HEK293 (cell line): ENCODE measurements around the gene LRRC8E.

Source experiments
- EGR2 ChIP-seq: fragments of 450-650 bp; formaldehyde crosslinking; IDR thresholded peaks from 2 replicates; pipeline ENCODE4 v1.5.1; 2016; ENCODE audit warnings: low read depth, missing biosample characterization, missing genetic modification characterization
- GFI1B ChIP-seq: fragments of 450-650 bp; formaldehyde crosslinking; IDR thresholded peaks from 2 replicates; pipeline ENCODE4 v1.5.1; 2016; ENCODE audit warnings: missing biosample characterization, missing genetic modification characterization
- GLI2 ChIP-seq: fragments of 450-650 bp; formaldehyde crosslinking; IDR thresholded peaks from 2 replicates; pipeline ENCODE4; 2017; ENCODE audit warnings: missing biosample characterization, missing genetic modification characterization, low read depth, borderline replicate concordance
- PRDM1 ChIP-seq: fragments of 450-650 bp; formaldehyde crosslinking; IDR thresholded peaks from 2 replicates; pipeline ENCODE4; 2016; ENCODE audit warnings: missing biosample characterization, missing genetic modification characterization
- REST ChIP-seq: fragments of 450-650 bp; formaldehyde crosslinking; IDR thresholded peaks from 2 replicates; pipeline ENCODE4 v1.5.1; 2016; ENCODE audit warnings: missing biosample characterization, missing genetic modification characterization
- SP2 ChIP-seq: fragments of 450-650 bp; formaldehyde crosslinking; IDR thresholded peaks from 2 replicates; pipeline ENCODE4 v1.5.1; 2016; ENCODE audit warnings: missing biosample characterization, missing genetic modification characterization
- SP7 ChIP-seq: fragments of 450-650 bp; formaldehyde crosslinking; IDR thresholded peaks from 2 replicates; pipeline ENCODE4 v1.5.1; 2016; ENCODE audit warnings: missing biosample characterization, missing genetic modification characterization
- ZBTB11 ChIP-seq: fragments of 450-650 bp; formaldehyde crosslinking; conservative IDR thresholded peaks from 2 replicates; pipeline ENCODE4 v1.5.1; 2016; ENCODE audit warnings: low read depth, missing biosample characterization, missing genetic modification characterization
- ZBTB17 ChIP-seq: fragments of 450-650 bp; formaldehyde crosslinking; IDR thresholded peaks from 2 replicates; pipeline ENCODE4 v1.5.1; 2016; ENCODE audit warnings: missing biosample characterization, missing genetic modification characterization
- ZNF16 ChIP-seq: fragments of 450-650 bp; formaldehyde crosslinking; IDR thresholded peaks from 2 replicates; pipeline ENCODE4 v1.5.1; 2016; ENCODE audit warnings: low read depth, missing biosample characterization, missing genetic modification characterization
- ZNF2 ChIP-seq: fragments of 450-650 bp; formaldehyde crosslinking; IDR thresholded peaks from 2 replicates; pipeline ENCODE4 v1.5.1; 2016; ENCODE audit warnings: missing biosample characterization, missing genetic modification characterization
- ZNF214 ChIP-seq: fragments of 450-650 bp; formaldehyde crosslinking; IDR thresholded peaks from 2 replicates; pipeline ENCODE4 v1.5.1; 2017; ENCODE audit warnings: missing biosample characterization, mild to moderate bottlenecking, missing genetic modification characterization, borderline replicate concordance
- ZNF223 ChIP-seq: fragments of 450-650 bp; formaldehyde crosslinking; IDR thresholded peaks from 2 replicates; pipeline ENCODE4 v1.5.1; 2016; ENCODE audit warnings: missing biosample characterization, missing genetic modification characterization
- ZNF24 ChIP-seq: fragments of 450-650 bp; formaldehyde crosslinking; IDR thresholded peaks from 2 replicates; pipeline ENCODE4 v1.5.1; 2016; ENCODE audit warnings: missing biosample characterization, missing genetic modification characterization
- ZNF248 ChIP-seq: fragments of 450-650 bp; formaldehyde crosslinking; IDR thresholded peaks from 2 replicates; pipeline ENCODE4 v1.5.1; 2017; ENCODE audit warnings: missing biosample characterization, missing genetic modification characterization
- ZNF404 ChIP-seq: fragments of 450-650 bp; formaldehyde crosslinking; IDR thresholded peaks from 2 replicates; pipeline ENCODE4 v1.5.1; 2017; ENCODE audit warnings: missing biosample characterization, missing genetic modification characterization
- ZNF416 ChIP-seq: fragments of 450-650 bp; formaldehyde crosslinking; IDR thresholded peaks from 2 replicates; pipeline ENCODE4 v1.5.1; 2016; ENCODE audit warnings: missing biosample characterization, missing genetic modification characterization
- ZNF473 ChIP-seq: fragments of 450-650 bp; formaldehyde crosslinking; IDR thresholded peaks from 2 replicates; pipeline ENCODE4 v1.5.1; 2017; ENCODE audit warnings: missing biosample characterization, missing genetic modification characterization
- ZNF510 ChIP-seq: fragments of 450-650 bp; formaldehyde crosslinking; IDR thresholded peaks from 2 replicates; pipeline ENCODE4 v1.5.1; 2018; ENCODE audit warnings: mild to moderate bottlenecking, missing genetic modification characterization, missing biosample characterization; ENCODE audit not compliant: insufficient replicate concordance
- ZNF548 ChIP-seq: fragments of 450-650 bp; formaldehyde crosslinking; IDR thresholded peaks from 2 replicates; pipeline ENCODE4 v1.5.1; 2016; ENCODE audit warnings: missing biosample characterization, missing genetic modification characterization
- ZNF549 ChIP-seq: fragments of 450-650 bp; IDR thresholded peaks from 2 replicates; pipeline ENCODE4 v1.5.1; 2018; ENCODE audit warnings: missing biosample characterization, missing genetic modification characterization, mild to moderate bottlenecking, inconsistent platforms, moderate library complexity
- ZNF626 ChIP-seq: fragments of 450-650 bp; sonication (Bioruptor Pico); formaldehyde crosslinking; IDR thresholded peaks from 2 replicates; pipeline ENCODE4 v1.5.1; 2018; ENCODE audit warnings: missing biosample characterization, missing genetic modification characterization, inconsistent platforms
- ZNF670 ChIP-seq: fragments of 450-650 bp; formaldehyde crosslinking; IDR thresholded peaks from 2 replicates; pipeline ENCODE4 v1.5.1; 2016; ENCODE audit warnings: missing biosample characterization, missing genetic modification characterization, low read depth
- ZNF701 ChIP-seq: fragments of 450-650 bp; formaldehyde crosslinking; IDR thresholded peaks from 2 replicates; pipeline ENCODE4 v1.5.1; 2016; ENCODE audit warnings: missing biosample characterization, missing genetic modification characterization
- ZNF768 ChIP-seq: fragments of 450-650 bp; formaldehyde crosslinking; IDR thresholded peaks from 2 replicates; pipeline ENCODE4 v1.5.1; 2018; ENCODE audit warnings: missing biosample characterization, mild to moderate bottlenecking, missing genetic modification characterization
- ZNF777 ChIP-seq: fragments of 450-650 bp; formaldehyde crosslinking; IDR thresholded peaks from 2 replicates; pipeline ENCODE4 v1.5.1; 2017; ENCODE audit warnings: missing biosample characterization, missing genetic modification characterization, borderline replicate concordance
- ZSCAN23 ChIP-seq: fragments of 450-650 bp; formaldehyde crosslinking; IDR thresholded peaks from 2 replicates; pipeline ENCODE4 v1.5.1; 2016; ENCODE audit warnings: missing biosample characterization, missing genetic modification characterization
- ZXDB ChIP-seq: fragments of 450-650 bp; formaldehyde crosslinking; IDR thresholded peaks from 2 replicates; pipeline ENCODE4 v1.5.1; 2016; ENCODE audit warnings: missing biosample characterization, missing genetic modification characterization
- TF ChIP-seq, protein P1 (sequence below): fragments of 450-650 bp; formaldehyde crosslinking; IDR thresholded peaks from 2 replicates; pipeline ENCODE4 v1.5.1; 2016; ENCODE audit warnings: missing biosample characterization, missing genetic modification characterization
- TF ChIP-seq, protein P2 (sequence below): fragments of 450-650 bp; formaldehyde crosslinking; IDR thresholded peaks from 2 replicates; pipeline ENCODE4 v1.5.1; 2016; ENCODE audit warnings: missing biosample characterization, missing genetic modification characterization
- TF ChIP-seq, protein P3 (sequence below): fragments of 450-650 bp; formaldehyde crosslinking; IDR thresholded peaks from 2 replicates; pipeline ENCODE4 v1.5.1; 2016; ENCODE audit warnings: missing biosample characterization, missing genetic modification characterization

Gene LRRC8E

GRCh38 chr19:7908078-7908699, 19.9 kb downstream of the LRRC8E start (continued):
- TF ChIP-seq REST (tag by site-specific recombination): 0 out of 2 replicates have a peak, but pooled peaks have one; percentile 20
- no peak for TF ChIP-seq ZNF777
- TF ChIP-seq ZNF214 (tag by site-specific recombination): no peak
- no peak for TF ChIP-seq ZSCAN23 (tag by site-specific recombination)
- TF ChIP-seq ZNF626 (tag by site-specific recombination): no peak
- TF ChIP-seq ZNF670 (tag by site-specific recombination): no peak
- no peak for TF ChIP-seq ZNF473
- no peak for TF ChIP-seq SP7 (tag by site-specific recombination)
- TF ChIP-seq, protein P1, sequence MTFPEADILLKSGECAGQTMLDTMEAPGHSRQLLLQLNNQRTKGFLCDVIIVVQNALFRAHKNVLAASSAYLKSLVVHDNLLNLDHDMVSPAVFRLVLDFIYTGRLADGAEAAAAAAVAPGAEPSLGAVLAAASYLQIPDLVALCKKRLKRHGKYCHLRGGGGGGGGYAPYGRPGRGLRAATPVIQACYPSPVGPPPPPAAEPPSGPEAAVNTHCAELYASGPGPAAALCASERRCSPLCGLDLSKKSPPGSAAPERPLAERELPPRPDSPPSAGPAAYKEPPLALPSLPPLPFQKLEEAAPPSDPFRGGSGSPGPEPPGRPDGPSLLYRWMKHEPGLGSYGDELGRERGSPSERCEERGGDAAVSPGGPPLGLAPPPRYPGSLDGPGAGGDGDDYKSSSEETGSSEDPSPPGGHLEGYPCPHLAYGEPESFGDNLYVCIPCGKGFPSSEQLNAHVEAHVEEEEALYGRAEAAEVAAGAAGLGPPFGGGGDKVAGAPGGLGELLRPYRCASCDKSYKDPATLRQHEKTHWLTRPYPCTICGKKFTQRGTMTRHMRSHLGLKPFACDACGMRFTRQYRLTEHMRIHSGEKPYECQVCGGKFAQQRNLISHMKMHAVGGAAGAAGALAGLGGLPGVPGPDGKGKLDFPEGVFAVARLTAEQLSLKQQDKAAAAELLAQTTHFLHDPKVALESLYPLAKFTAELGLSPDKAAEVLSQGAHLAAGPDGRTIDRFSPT: peak; percentile 8; the same call in 1 of the 2 replicates
- TF ChIP-seq, protein P2, sequence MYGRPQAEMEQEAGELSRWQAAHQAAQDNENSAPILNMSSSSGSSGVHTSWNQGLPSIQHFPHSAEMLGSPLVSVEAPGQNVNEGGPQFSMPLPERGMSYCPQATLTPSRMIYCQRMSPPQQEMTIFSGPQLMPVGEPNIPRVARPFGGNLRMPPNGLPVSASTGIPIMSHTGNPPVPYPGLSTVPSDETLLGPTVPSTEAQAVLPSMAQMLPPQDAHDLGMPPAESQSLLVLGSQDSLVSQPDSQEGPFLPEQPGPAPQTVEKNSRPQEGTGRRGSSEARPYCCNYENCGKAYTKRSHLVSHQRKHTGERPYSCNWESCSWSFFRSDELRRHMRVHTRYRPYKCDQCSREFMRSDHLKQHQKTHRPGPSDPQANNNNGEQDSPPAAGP (tag by site-specific recombination): no peak
- TF ChIP-seq, protein P3, sequence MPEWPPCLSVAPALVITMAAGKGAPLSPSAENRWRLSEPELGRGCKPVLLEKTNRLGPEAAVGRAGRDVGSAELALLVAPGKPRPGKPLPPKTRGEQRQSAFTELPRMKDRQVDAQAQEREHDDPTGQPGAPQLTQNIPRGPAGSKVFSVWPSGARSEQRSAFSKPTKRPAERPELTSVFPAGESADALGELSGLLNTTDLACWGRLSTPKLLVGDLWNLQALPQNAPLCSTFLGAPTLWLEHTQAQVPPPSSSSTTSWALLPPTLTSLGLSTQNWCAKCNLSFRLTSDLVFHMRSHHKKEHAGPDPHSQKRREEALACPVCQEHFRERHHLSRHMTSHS: no peak
- TF ChIP-seq ZNF768 (tag by site-specific recombination): no peak
- TF ChIP-seq ZNF548: no peak
- peak; percentile 75 for TF ChIP-seq EGR2 (tag by site-specific recombination)
- TF ChIP-seq SP2 (tag by site-specific recombination): peak; percentile 10; the same call in 1 of the 2 replicates
- TF ChIP-seq ZNF549 (tag by site-specific recombination): no peak
- no peak for TF ChIP-seq ZNF24 (tag by site-specific recombination)
- no peak for TF ChIP-seq PRDM1 (tag by site-specific recombination)
- no peak for TF ChIP-seq GFI1B (tag by site-specific recombination)
- no peak for TF ChIP-seq ZNF223
- no peak for TF ChIP-seq ZNF416 (tag by site-specific recombination)
- no peak for TF ChIP-seq ZNF16 (tag by site-specific recombination)
- TF ChIP-seq ZNF510 (tag by site-specific recombination): no peak
- TF ChIP-seq ZNF404: no peak
- 0 out of 2 replicates have a peak, but pooled peaks have one; percentile 15 for TF ChIP-seq ZBTB17 (tag by site-specific recombination)
- TF ChIP-seq ZNF248 (tag by site-specific recombination): no peak
- no peak for TF ChIP-seq ZNF2
- TF ChIP-seq ZBTB11 (tag by site-specific recombination): no peak
- no peak for TF ChIP-seq ZXDB (tag by site-specific recombination)
- no peak for TF ChIP-seq GLI2 (tag by site-specific recombination)
- no peak for TF ChIP-seq ZNF701
